OCI-LY3 (cell line): Measurements from ENCODE around the gene ECI2.

Experiments used
- CTCF ChIP-seq: fragments of 200-600, 300-600 bp; sonication (generic); IDR thresholded peaks from 2 replicates; pipeline ENCODE4 v1.5.1; 2014; ENCODE audit warnings: antibody characterized with exemption, low read length, low read depth
- EZH2phosphoT487 ChIP-seq: fragments of 200-600 bp; shearing (Covaris generic); IDR thresholded peaks from 2 replicates; pipeline ENCODE4 v1.6.1; 2018; ENCODE audit warnings: antibody characterized with exemption, mixed run types, low read depth

DNA sequence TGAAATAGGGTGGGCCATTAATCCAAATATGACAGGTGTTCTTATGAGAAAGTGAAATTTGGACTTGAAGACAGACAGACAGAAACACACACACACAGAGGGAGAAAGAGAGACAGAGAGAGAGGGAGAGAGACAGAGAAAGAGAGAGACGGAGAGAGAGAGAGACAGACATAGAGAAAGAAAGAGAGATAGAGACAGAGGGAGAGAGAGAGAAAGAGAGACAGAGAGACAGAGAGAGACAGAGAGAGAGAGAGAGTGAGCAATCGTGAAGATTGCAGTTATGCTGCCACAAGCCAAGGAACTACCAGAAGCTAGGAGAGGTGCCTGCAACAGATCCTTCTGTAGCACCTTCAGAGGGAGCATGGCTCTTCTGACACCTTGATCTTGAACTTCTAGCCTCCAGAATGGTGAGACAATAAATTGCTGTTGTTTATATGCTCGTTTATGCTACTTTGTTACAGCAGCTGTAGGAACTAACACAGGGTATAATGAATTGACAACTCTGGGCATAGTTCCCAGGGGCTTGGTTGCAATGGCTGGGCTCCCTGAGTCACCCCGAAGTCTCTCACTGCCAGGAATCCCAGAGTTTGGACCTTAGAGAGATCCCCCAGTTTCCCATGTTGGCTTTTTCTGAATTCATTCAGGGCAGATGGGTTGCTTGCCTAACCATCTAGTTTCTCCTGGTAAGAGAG lies 44.7 kb upstream of the ECI2 start:
- TF ChIP-seq EZH2phosphoT487 = no peak
- TF ChIP-seq CTCF = no peak
